GM19035 (cell line): ENCODE data around the gene TASL.
"Not testable (repeated sequence)": the region's sequence is repeated elsewhere in the genome, so short reads cannot be mapped to it uniquely, and the experiment has no call there.

Experiments
- ATAC-seq: cut with Tn5 transposase; IDR thresholded peaks from one replicate; pipeline ENCODE4 v1.9.1; 2021; ENCODE audit not compliant: unreplicated experiment

The TASL gene

GRCh38 chrX:30580641-30581040, 3.1 kb upstream of the TASL start:
- ATAC-seq, result no peak

GRCh38 chrX:30576881-30577280, 685 bp downstream of the TASL start:
- ATAC-seq, result no peak

- ATAC-seq, result no peak
Measured at GRCh38 chrX:30573125-30573524, 4.4 kb downstream of the TASL start.

- ATAC-seq, result no peak
Measured at GRCh38 chrX:30572678-30573077, 4.9 kb downstream of the TASL start.

- ATAC-seq, result no peak
Measured at GRCh38 chrX:30572004-30572403, 5.6 kb downstream of the TASL start.

- ATAC-seq, result no peak
Measured at GRCh38 chrX:30570505-30570904, 7.1 kb downstream of the TASL start.

- ATAC-seq, result peak; percentile 64
Measured at GRCh38 chrX:30568136-30568535, 9.4 kb downstream of the TASL start.

- ATAC-seq, result not testable (repeated sequence)
Measured at GRCh38 chrX:30563070-30563469, 14.5 kb downstream of the TASL start.

- no peak for ATAC-seq
Measured at GRCh38 chrX:30561191-30561590, 16.4 kb downstream of the TASL start.

- ATAC-seq, result no peak
Measured at GRCh38 chrX:30538271-30538670, 39.3 kb downstream of the TASL start.

GRCh38 chrX:30533835-30534234, 43.7 kb downstream of the TASL start:
- no peak for ATAC-seq

GRCh38 chrX:30533266-30533665, 44.3 kb downstream of the TASL start:
- no peak for ATAC-seq

- ATAC-seq, result no peak
Measured at GRCh38 chrX:30530606-30531005, 47.0 kb downstream of the TASL start.

GRCh38 chrX:30525732-30526131, 51.8 kb downstream of the TASL start:
- no peak for ATAC-seq

GRCh38 chrX:30521440-30522182, 56.0 kb downstream of the TASL start:
- no peak for ATAC-seq

GRCh38 chrX:30513284-30513683, 64.3 kb downstream of the TASL start:
- ATAC-seq, result no peak
